Tibial nerve (tissue), 4 donors: Measurements from ENCODE around the gene RNF138. TPM values are rescaled to one million over a fixed set of nuclear protein-coding genes. Genes with fewer than 3 reads are reported as not detected.

Experiments used
- DNase-seq, 2 donors: peaks; one replicate each; pipeline ENCODE4 v3.0.0-alpha.2; 2019; ENCODE audit warnings: low spot score in 2 of 2
- H3K27ac ChIP-seq, 4 donors: fragments of 200-600 bp; sonication (generic) in 3 of 4; one replicate each; pipeline ENCODE4 v1.5.1; 2017 to 2019; ENCODE audit warnings: mild to moderate bottlenecking in 1 of 4
- H3K27me3 ChIP-seq, 2 donors: fragments of 200-600 bp; sonication (generic) in 1 of 2; one replicate each; pipeline versions ENCODE4 v1.5.1 to v1.6.0; 2017 to 2019
- H3K36me3 ChIP-seq, 3 donors: fragments of 200-600 bp; sonication (generic); one replicate each; pipeline ENCODE4 v1.5.1; 2018 to 2019
- H3K4me1 ChIP-seq, 4 donors: fragments of 200-600 bp; sonication (generic) in 3 of 4; one replicate each; pipeline ENCODE4 v1.5.1; 2017 to 2019
- H3K4me3 ChIP-seq, 4 donors: fragments of 200-600 bp; sonication (generic) in 3 of 4; one replicate each; pipeline ENCODE4 v1.5.1; 2017 to 2019; ENCODE audit warnings: mild to moderate bottlenecking in 1 of 4, moderate library complexity in 1 of 4
- H3K9me3 ChIP-seq, 4 donors: fragments of 200-600 bp; sonication (generic) in 3 of 4; one replicate each; pipeline ENCODE4 v1.5.1; 2017 to 2019
- EP300 ChIP-seq, 2 donors: sonication (generic); formaldehyde crosslinking; IDR thresholded peaks; one replicate each; pipeline ENCODE4 v1.6.1; 2017; ENCODE audit warnings: antibody characterized with exemption in 2 of 2, mild to moderate bottlenecking in 1 of 2
- POLR2A ChIP-seq, 2 donors: fragments of 450-650 bp; IDR thresholded peaks; one replicate each; pipeline ENCODE4 v1.6.1; 2017; ENCODE audit warnings: antibody characterized with exemption in 2 of 2, mild to moderate bottlenecking in 2 of 2, moderate library complexity in 2 of 2
- WGBS, 2 donors: methylation state at CpG; one replicate each; pipeline ENCODE4 v1.1.5; 2018; 5-methylcytosine and 5-hydroxymethylcytosine counted together
- total RNA-seq, 4 donors: library from RNA; depleted of rRNA; stranded (reverse); fragments of >200 nt; gene quantifications; one replicate each; pipeline ENCODE4 v1.1.0, GENCODE V29; 2016
- TF ChIP-seq, protein P1 (sequence below), 5 experiments: fragments of 200-600 bp in 3 of 5; fragments of 450-650 bp in 2 of 5; sonication (generic) in 3 of 5; IDR thresholded peaks; one replicate each; pipeline ENCODE4 v1.5.1; 2016 to 2019; ENCODE audit warnings: antibody characterized with exemption in 5 of 5, mild to moderate bottlenecking in 3 of 5, moderate library complexity in 2 of 5

The RNF138 gene
- total RNA-seq, 4 donors from 2014 or later: 7.8 to 31.5 (median 15.1) TPM

DNA sequence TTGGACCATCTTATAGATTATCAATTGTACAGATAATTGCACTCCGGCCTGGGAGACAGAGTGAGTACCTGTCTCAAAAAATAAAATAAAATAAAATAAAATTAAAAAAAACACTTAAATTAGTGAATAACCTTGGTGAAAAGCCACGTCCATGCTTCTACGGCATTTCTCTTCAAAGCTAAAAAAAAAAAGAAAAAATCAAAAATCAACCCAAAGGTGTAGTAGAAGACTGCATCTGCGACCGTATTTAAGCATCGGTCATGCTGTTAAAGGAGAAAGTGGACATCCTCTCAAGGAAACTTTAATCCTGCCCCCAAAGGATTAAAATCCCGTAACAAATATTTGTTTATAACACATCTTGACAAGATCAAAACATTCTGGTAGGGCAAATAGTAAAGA is 350 bp upstream of the RNF138 start:
- no peaks in the 10 kb centered on the region for H3K27me3 ChIP-seq
- H3K36me3 ChIP-seq: no peaks in the 10 kb centered on the region
- peak overlapping the region; percentile 73 to 89 (median 82) for H3K4me3 ChIP-seq
- peaks cover 0 to 38% (median 18%) of the 10 kb centered on the region in 4 donors for H3K4me1 ChIP-seq
- DNase-seq: no peak
- WGBS, 2 donors: 42 to 44% methylated on average over 7 of the region's 7 CpGs
- no peak for TF ChIP-seq POLR2A (IDR thresholded peaks at IDR 0.05)
- TF ChIP-seq, protein P1, sequence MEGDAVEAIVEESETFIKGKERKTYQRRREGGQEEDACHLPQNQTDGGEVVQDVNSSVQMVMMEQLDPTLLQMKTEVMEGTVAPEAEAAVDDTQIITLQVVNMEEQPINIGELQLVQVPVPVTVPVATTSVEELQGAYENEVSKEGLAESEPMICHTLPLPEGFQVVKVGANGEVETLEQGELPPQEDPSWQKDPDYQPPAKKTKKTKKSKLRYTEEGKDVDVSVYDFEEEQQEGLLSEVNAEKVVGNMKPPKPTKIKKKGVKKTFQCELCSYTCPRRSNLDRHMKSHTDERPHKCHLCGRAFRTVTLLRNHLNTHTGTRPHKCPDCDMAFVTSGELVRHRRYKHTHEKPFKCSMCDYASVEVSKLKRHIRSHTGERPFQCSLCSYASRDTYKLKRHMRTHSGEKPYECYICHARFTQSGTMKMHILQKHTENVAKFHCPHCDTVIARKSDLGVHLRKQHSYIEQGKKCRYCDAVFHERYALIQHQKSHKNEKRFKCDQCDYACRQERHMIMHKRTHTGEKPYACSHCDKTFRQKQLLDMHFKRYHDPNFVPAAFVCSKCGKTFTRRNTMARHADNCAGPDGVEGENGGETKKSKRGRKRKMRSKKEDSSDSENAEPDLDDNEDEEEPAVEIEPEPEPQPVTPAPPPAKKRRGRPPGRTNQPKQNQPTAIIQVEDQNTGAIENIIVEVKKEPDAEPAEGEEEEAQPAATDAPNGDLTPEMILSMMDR (IDR thresholded peaks at IDR 0.05): no peak
- TF ChIP-seq EP300 (IDR thresholded peaks at IDR 0.05): no peak
- H3K9me3 ChIP-seq: no peaks in the 10 kb centered on the region
- H3K27ac ChIP-seq: peak overlapping the region; percentile 99 to 100 (median 100)

- Histone ChIP-seq H3K4me3 (peak overlapping the region; percentile 73 to 89 (median 82)), H3K27ac (peak overlapping the region; percentile 99 to 100 (median 100)), H3K36me3 (no peaks in the 10 kb centered on the region), H3K4me1 (peaks cover 0 to 47% (median 21%) of the 10 kb centered on the region in 4 donors), H3K27me3 (no peaks in the 10 kb centered on the region), H3K9me3 (no peaks in the 10 kb centered on the region)
- WGBS, 2 donors: 0 to 1% methylated on average over 43 to 51 of the region's 77 CpGs
- TF ChIP-seq POLR2A (IDR thresholded peaks at IDR 0.05) (peak; percentile 29 to 83), EP300 (IDR thresholded peaks at IDR 0.05) (peak; percentile 30 to 81)
- TF ChIP-seq, protein P1 (IDR thresholded peaks at IDR 0.05): peak in 2 of 5 experiments; percentile 15 to 29
- DNase-seq: peak; percentile 97 to 99
Measured at GRCh38 chr18:32092422-32093101, 888 bp downstream of the RNF138 start.

DNA sequence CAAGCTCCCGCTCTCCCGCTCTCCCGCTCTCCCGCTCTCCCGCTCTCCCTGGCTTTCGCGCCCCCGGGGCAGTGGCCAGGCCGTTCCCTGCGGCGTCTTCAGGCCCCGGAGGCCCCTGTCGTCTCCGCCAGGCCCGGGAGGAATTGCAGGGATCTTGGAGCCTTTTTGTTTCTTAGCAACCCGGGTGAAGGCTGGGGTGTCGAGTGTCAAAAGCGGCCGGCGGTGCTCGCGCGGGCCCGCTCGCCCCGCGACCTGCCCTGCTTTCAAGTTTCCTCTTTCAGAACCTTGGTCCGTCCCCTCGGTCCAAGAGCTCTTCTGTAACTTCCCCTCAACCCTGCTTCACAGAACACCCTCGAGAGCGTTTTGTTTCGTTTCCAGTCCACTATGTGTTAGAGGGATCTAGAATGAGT is 1.4 kb downstream of the RNF138 start:
- peak in 1 of 2 donors; percentile 36 for DNase-seq
- TF ChIP-seq EP300 (IDR thresholded peaks at IDR 0.05) (no peak), POLR2A (IDR thresholded peaks at IDR 0.05) (no peak)
- TF ChIP-seq, protein P1 (IDR thresholded peaks at IDR 0.05): peak in 1 of 5 experiments; percentile 4

DNA sequence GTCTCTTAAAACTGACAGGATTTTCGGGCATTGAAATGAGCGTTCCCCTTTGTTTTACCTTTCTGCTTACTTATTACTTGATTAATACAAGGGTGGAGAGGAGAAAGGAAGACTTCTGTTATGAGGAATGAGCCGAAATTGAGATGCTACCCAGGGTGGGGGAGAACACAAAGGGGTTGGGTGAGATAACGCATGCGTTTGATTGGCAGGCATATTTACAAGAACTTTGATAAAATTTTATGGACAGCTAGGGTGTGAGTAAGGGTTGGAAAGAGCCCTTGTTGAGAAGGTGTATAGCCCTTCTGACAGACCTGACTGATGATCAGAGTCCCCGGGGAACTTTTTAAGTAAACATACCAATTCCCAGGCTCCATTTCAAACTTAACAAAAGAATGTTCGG is 1.8 kb downstream of the RNF138 start:
- Histone ChIP-seq H3K4me1 (peaks cover 0 to 47% (median 21%) of the 10 kb centered on the region in 4 donors), H3K27me3 (no peaks in the 10 kb centered on the region), H3K36me3 (no peaks in the 10 kb centered on the region), H3K4me3 (peak overlapping the region; percentile 71 to 89 (median 74)), H3K9me3 (no peaks in the 10 kb centered on the region), H3K27ac (peak overlapping the region; percentile 99 to 100 (median 100))
- no peak for DNase-seq
- TF ChIP-seq POLR2A (IDR thresholded peaks at IDR 0.05): no peak
- TF ChIP-seq, protein P1 (IDR thresholded peaks at IDR 0.05): no peak
- no peak for TF ChIP-seq EP300 (IDR thresholded peaks at IDR 0.05)
- 10 to 13% methylated on average over 7 of the region's 7 CpGs for WGBS, 2 donors

More for the DNA sequence above, 1.4 kb downstream of the RNF138 start:
- Histone ChIP-seq H3K9me3 (no peaks in the 10 kb centered on the region), H3K4me1 (peaks cover 0 to 47% (median 21%) of the 10 kb centered on the region in 4 donors), H3K27me3 (no peaks in the 10 kb centered on the region), H3K27ac (peak overlapping the region; percentile 99 to 100 (median 100)), H3K36me3 (no peaks in the 10 kb centered on the region), H3K4me3 (peak overlapping the region; percentile 71 to 89 (median 74))
- 1% methylated on average over 32 of the region's 32 CpGs for WGBS, 2 donors

GRCh38 chr18:32095192-32095899 is 3.7 kb downstream of the RNF138 start:
- H3K9me3 ChIP-seq: no peaks in the 10 kb centered on the region
- no peak overlapping the region for H3K27ac ChIP-seq
- 78 to 81% methylated on average over 7 of the region's 7 CpGs for WGBS, 2 donors
- DNase-seq: no peak
- H3K27me3 ChIP-seq: no peaks in the 10 kb centered on the region
- H3K4me1 ChIP-seq: peaks cover 0 to 59% (median 21%) of the 10 kb centered on the region in 4 donors
- no peak for TF ChIP-seq POLR2A (IDR thresholded peaks at IDR 0.05)
- TF ChIP-seq, protein P1 (IDR thresholded peaks at IDR 0.05): no peak
- TF ChIP-seq EP300 (IDR thresholded peaks at IDR 0.05): no peak
- no peak overlapping the region for H3K4me3 ChIP-seq
- no peaks in the 10 kb centered on the region for H3K36me3 ChIP-seq
